ENCODE results near the gene KMT5B.

The KMT5B gene

GRCh38 chr11:68186061-68186460 lies 27.0 kb downstream of the KMT5B start:
- no peak for DNase-seq (ENCODE audit: low read depth in 1 of 2, low spot score in 1 of 2)

- no peak for DNase-seq (ENCODE audit: low read depth in 1 of 2, low spot score in 1 of 2)
These were observed 31.2 kb downstream of the KMT5B start for GRCh38 chr11:68181719-68182451.

- DNase-seq (ENCODE audit: low read depth in 1 of 2, low spot score in 1 of 2): no peak
These were observed 33.2 kb downstream of the KMT5B start for GRCh38 chr11:68179847-68180246.

GRCh38 chr11:68177877-68178276 lies 35.2 kb downstream of the KMT5B start:
- DNase-seq (ENCODE audit: low read depth in 1 of 2, low spot score in 1 of 2): no peak

GRCh38 chr11:68173926-68174325 lies 39.2 kb downstream of the KMT5B start:
- DNase-seq (ENCODE audit: low read depth in 1 of 2, low spot score in 1 of 2): no peak

GRCh38 chr11:68169442-68169841 lies 43.7 kb downstream of the KMT5B start:
- no peak for DNase-seq (ENCODE audit: low read depth in 1 of 2, low spot score in 1 of 2)

GRCh38 chr11:68168694-68169093 lies 44.4 kb downstream of the KMT5B start:
- DNase-seq (ENCODE audit: low read depth in 1 of 2, low spot score in 1 of 2): no peak

- DNase-seq (ENCODE audit: low read depth in 1 of 2, low spot score in 1 of 2): no peak
These were observed 45.6 kb downstream of the KMT5B start for GRCh38 chr11:68167474-68167873.

- DNase-seq (ENCODE audit: low read depth in 1 of 2, low spot score in 1 of 2): no peak
These were observed 46.1 kb downstream of the KMT5B start for GRCh38 chr11:68166969-68167368.

GRCh38 chr11:68165601-68166000 lies 47.5 kb downstream of the KMT5B start:
- DNase-seq (ENCODE audit: low read depth in 1 of 2, low spot score in 1 of 2): no peak

- DNase-seq (ENCODE audit: low read depth in 1 of 2, low spot score in 1 of 2): no peak
These were observed 48.7 kb downstream of the KMT5B start for GRCh38 chr11:68164437-68164836.

GRCh38 chr11:68163691-68164090 lies 49.4 kb downstream of the KMT5B start:
- DNase-seq (ENCODE audit: low read depth in 1 of 2, low spot score in 1 of 2): no peak

- no peak for DNase-seq (ENCODE audit: low read depth in 1 of 2, low spot score in 1 of 2)
These were observed 52.9 kb downstream of the KMT5B start for GRCh38 chr11:68160100-68160695.

GRCh38 chr11:68159665-68160064 lies 53.4 kb downstream of the KMT5B start:
- DNase-seq (ENCODE audit: low read depth in 1 of 2, low spot score in 1 of 2): no peak

- no peak for DNase-seq (ENCODE audit: low read depth in 1 of 2, low spot score in 1 of 2)
These were observed 53.9 kb downstream of the KMT5B start for GRCh38 chr11:68159161-68159560.

- DNase-seq (ENCODE audit: low read depth in 1 of 2, low spot score in 1 of 2): no peak
These were observed 54.5 kb downstream of the KMT5B start for GRCh38 chr11:68158580-68158979.

- DNase-seq (ENCODE audit: low read depth in 1 of 2, low spot score in 1 of 2): no peak
These were observed 59.4 kb downstream of the KMT5B start for GRCh38 chr11:68153742-68154141.

- DNase-seq (ENCODE audit: low read depth in 1 of 2, low spot score in 1 of 2): no peak
These were observed 63.1 kb downstream of the KMT5B start for GRCh38 chr11:68150037-68150436.

GRCh38 chr11:68149417-68149816 lies 63.7 kb downstream of the KMT5B start:
- no peak for DNase-seq (ENCODE audit: low read depth in 1 of 2, low spot score in 1 of 2)

GRCh38 chr11:68148879-68149278 lies 64.2 kb downstream of the KMT5B start:
- no peak for DNase-seq (ENCODE audit: low read depth in 1 of 2, low spot score in 1 of 2)

- DNase-seq (ENCODE audit: low read depth in 1 of 2, low spot score in 1 of 2): no peak
These were observed 64.9 kb downstream of the KMT5B start for GRCh38 chr11:68148071-68148805.
